NB4 (cell line): ENCODE measurements around the gene PAX8.

Experiments
- MYC ChIP-seq: IDR thresholded peaks from 2 replicates; pipeline ENCODE4 v1.6.1; 2011; ENCODE audit warnings: low read depth, low read length
- POLR2A ChIP-seq: IDR thresholded peaks from 2 replicates; pipeline ENCODE4 v1.6.1; 2011; ENCODE audit warnings: mild to moderate bottlenecking; ENCODE audit not compliant: insufficient read length; ENCODE audit errors: extremely low read depth
- TF ChIP-seq, protein P1 (sequence below): IDR thresholded peaks from one replicate; pipeline ENCODE4 v1.5.1; 2012; ENCODE audit warnings: low read depth, low read length
- TF ChIP-seq, protein P2 (sequence below): IDR thresholded peaks from 2 replicates; pipeline ENCODE4 v1.6.1; 2011; ENCODE audit warnings: low read depth, low read length

DNA sequence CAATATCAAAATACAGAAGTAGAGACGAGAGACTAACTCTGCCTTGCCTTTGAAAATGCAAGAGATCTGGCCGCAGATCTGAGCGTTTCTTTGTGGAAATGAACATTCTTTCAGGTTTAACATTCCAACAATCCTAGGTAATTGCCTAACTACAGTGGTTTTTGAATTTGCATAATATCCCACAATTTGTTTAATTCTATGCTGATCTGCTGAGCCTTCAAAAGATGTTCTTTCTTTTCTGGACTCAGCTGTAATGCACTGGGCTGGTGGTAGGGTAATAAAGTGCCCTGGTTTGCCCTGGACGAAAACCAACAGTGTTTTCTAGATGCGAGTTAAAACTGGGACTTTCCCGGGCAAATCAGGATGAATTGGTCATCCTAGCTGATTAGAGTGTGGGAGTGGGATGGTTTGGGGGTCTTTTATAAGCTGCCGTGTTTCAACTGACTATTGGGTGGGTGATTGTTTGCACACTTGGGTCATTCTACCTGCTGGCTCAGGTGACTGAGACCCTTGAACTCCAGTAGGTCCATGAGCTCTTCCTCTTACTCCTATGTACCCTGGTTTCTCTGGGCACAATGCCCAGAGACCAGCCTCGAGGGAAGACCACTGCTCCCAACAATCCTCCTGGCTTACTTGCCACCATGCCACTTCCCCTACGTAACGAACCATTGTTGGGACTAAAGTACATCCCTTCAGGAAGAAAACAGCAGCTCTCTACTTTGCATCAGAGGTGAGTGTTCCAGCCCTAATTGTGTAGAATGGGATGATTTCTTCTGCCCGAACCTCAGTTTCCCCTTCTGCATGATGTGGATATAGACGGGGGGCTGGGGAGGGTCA, 3.4 kb upstream of the PAX8 start:
- TF ChIP-seq, protein P1, sequence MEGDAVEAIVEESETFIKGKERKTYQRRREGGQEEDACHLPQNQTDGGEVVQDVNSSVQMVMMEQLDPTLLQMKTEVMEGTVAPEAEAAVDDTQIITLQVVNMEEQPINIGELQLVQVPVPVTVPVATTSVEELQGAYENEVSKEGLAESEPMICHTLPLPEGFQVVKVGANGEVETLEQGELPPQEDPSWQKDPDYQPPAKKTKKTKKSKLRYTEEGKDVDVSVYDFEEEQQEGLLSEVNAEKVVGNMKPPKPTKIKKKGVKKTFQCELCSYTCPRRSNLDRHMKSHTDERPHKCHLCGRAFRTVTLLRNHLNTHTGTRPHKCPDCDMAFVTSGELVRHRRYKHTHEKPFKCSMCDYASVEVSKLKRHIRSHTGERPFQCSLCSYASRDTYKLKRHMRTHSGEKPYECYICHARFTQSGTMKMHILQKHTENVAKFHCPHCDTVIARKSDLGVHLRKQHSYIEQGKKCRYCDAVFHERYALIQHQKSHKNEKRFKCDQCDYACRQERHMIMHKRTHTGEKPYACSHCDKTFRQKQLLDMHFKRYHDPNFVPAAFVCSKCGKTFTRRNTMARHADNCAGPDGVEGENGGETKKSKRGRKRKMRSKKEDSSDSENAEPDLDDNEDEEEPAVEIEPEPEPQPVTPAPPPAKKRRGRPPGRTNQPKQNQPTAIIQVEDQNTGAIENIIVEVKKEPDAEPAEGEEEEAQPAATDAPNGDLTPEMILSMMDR = no peak
- TF ChIP-seq POLR2A (no peak), MYC (no peak)
- TF ChIP-seq, protein P2, sequence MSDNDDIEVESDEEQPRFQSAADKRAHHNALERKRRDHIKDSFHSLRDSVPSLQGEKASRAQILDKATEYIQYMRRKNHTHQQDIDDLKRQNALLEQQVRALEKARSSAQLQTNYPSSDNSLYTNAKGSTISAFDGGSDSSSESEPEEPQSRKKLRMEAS = no peak
